ENCODE measurements around the gene C1QL2.
A peak's percentile ranks its signal among the peaks of the same experiment; 100 is the strongest.

The C1QL2 gene
- 0 reads per million in 2 donors for total RNA-seq

- DNase-seq: peak in 1 of 5 experiments; percentile 7
Observed at GRCh38 chr2:119158563-119159347, at the start of gene C1QL2. Gene C1QL2 (minus strand): TSS chr2:119158751. CDS start chr2:119158269, 482 bp downstream.

GRCh38 chr2:119207447-119207846 is 48.9 kb upstream of the C1QL2 start:
- DNase-seq: no peak

DNA sequence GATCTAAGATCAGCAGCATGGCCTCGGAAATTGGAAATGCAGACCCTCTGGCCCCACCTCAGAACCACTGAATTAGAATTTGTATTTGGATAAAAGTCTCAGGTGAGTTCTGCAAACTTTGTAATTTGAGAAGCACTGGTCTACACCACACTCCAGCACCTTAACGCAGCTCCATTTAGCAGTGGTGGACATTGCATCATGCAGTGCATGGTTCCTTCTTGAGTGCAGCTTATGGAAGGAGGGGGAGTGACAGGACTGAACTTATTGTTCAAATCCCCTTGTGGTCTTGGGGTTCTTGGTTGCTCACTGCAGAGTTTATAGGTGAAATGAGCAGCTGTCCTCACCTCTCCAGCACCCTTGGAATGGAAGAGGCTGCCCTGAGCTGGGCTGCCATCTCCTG is 47.6 kb upstream of the C1QL2 start:
- DNase-seq: no peak

DNA sequence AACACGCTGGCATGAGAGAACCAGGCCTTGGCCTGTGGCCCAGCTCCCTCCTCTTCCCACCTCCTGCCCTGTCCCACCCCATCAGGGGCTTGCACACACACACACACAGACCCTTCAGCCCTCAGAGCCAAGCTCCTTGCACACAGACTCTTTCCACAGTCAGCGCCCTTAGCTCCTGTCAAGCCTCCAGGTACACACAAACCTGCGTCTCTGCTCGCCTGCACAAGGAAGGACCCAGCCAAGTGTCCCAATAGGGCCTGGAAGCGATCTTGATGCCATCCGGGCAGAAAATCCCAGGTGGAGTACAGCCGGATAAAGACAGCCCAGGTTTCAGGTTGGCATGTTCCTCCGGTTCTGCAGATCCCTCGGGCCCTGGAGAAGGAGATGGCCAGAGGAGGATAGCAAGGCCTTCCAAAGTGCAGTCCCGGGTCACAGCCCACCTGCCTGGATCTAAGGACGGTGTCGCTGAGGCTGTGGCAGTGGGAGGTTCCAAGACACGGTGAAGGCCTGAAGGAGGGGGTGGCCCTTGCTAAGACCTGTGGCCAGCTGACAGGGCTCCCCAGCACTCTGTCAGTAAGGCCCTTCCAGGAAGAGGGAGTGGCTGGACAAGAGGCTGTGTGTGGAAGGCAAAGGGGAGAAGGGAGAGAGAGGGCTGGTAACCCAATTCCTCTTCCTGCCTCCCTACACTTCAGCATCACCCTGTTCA is 46.6 kb upstream of the C1QL2 start:
- DNase-seq: no peak

DNA sequence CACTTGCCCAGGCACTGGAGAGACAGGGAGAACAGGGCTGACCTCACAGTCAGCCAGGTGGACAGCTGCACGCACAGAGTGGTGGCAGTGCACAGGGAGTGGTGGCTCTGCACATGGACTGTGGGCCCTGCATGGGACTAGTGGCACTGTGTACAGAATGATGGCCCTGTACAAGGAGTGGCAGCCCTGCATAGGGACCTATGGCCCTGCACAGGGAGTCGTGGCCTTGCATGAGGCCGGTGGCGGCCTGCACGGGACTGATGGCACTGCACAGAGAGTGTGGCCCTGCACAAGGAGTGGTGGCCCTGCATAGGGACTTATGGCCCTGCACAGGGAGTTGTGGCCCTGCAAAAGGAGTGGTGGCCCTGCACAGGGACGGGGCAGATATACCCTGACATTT is 46.0 kb upstream of the C1QL2 start:
- no peak for DNase-seq

- DNase-seq: no peak
Observed at GRCh38 chr2:119202610-119203310, 44.2 kb upstream of the C1QL2 start.

- no peak for DNase-seq
Observed at GRCh38 chr2:119201815-119202214, 43.3 kb upstream of the C1QL2 start.

GRCh38 chr2:119198240-119198840 is 39.8 kb upstream of the C1QL2 start:
- no peak for DNase-seq

DNA sequence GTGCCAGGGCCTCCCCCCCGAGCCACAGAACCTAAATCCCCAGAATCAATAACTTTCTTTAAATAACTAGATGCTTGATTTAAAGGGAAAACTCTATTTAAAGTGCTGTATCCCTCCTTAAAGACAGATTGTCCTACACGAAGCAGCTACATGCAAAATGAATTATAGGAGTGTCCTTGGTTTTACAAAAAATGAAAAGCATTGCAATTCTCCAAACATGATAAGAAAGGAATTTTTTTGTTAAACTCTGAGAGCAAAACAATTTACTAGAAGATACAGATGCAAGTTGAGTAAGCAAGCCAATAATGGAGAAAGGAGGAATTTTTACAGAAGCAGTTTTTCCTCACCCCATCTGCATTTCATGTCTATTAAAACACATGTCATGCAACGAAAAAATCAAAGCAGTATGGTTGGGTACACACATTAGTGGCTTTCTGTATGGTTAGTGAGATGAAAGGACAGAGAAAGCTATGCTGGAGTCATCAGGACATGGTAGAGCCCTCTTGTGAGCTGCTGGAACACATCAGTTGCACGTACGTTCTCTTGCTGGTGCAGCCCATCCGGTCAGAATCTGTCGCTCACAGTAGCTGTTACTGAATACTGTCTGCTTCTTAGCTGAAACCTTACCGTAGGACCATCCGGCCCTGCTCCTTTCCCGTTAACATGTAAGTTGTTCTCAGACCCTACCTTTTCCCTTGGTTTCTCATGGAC is 39.1 kb upstream of the C1QL2 start:
- DNase-seq: no peak

DNA sequence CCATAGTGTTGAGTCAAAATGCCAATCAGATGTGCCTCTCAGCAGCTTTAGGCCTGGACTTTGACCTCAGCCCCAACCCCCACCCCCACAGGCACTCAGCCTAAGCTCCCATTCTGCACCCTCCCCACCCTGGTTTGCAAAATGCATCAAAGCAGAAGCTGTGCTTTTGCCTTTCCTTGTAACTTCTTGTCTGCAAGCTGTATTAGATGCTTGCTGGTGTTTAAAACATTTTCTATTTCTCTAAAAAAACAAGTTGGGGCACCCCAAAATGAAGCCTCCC is 38.5 kb upstream of the C1QL2 start:
- DNase-seq: no peak

- DNase-seq: no peak
Observed at GRCh38 chr2:119196301-119197125, 38.0 kb upstream of the C1QL2 start.

- DNase-seq: no peak
Observed at GRCh38 chr2:119195887-119196286, 37.3 kb upstream of the C1QL2 start.

GRCh38 chr2:119195001-119195400 is 36.5 kb upstream of the C1QL2 start:
- no peak for DNase-seq

DNA sequence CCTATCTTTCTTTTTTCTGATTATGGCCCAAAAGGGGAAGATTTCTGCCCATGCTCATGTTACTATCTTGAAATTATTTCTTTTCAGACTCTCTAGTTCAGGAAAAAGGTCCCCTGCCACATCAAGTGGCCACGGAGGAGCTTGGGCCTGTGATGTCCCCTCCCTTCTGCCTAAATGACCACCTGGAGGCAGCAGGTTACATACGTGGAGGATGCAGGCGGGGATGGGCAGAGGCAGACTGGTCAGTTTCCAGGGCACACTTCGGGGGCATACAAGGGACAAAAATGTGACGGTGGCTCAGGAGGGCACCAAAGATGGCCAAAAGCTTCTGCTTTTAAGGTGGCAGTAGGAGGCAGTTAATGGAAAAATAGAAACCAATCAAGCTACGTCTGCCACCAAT is 34.3 kb upstream of the C1QL2 start:
- no peak for DNase-seq

GRCh38 chr2:119190321-119191111 is 32.0 kb upstream of the C1QL2 start:
- DNase-seq: no peak

- no peak for DNase-seq
Observed at GRCh38 chr2:119184512-119184911, 26.0 kb upstream of the C1QL2 start.

GRCh38 chr2:119181791-119182445 is 23.4 kb upstream of the C1QL2 start:
- no peak for DNase-seq

- no peak for DNase-seq
Observed at GRCh38 chr2:119181391-119181790, 22.8 kb upstream of the C1QL2 start.

- DNase-seq: no peak
Observed at GRCh38 chr2:119180892-119181291, 22.3 kb upstream of the C1QL2 start.

DNA sequence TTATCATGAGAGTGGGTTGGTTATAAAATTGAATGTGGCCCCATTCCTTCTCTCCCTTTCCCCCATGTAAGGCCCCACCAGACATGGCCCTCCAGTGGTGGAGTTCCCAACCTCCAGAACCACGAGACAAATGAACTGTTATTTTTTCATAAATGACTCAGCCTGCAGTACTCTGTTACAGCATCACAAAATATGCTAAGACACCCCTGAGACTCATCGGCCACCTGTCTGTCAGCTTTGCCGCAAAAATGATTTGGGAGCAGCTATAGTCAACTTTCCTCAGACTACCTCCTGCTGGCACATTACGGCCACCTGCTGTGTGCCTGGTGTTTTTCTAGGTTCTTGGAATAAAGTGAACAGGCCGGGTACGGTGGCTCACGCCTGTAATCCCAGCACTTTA is 21.4 kb upstream of the C1QL2 start:
- no peak for DNase-seq

Measured in T-helper 2 cell (primary cell).